Activated T-cell treated with anti-CD3 and anti-CD28 coated beads for 4 hours (primary cell): ENCODE data around the gene DNAH10.

ENCODE experiments used
- DNase-seq: peaks from one replicate; pipeline ENCODE4 v3.0.0-alpha.2; 2020

The DNAH10 gene

GRCh38 chr12:123801573-123802178 lies 39.6 kb downstream of the DNAH10 start:
- DNase-seq, result no peak

- no peak for DNase-seq
These were observed 43.1 kb downstream of the DNAH10 start for GRCh38 chr12:123805173-123805572.

GRCh38 chr12:123807002-123807401 lies 44.9 kb downstream of the DNAH10 start:
- DNase-seq, result no peak

GRCh38 chr12:123807670-123808069 lies 45.6 kb downstream of the DNAH10 start:
- no peak for DNase-seq

GRCh38 chr12:123808167-123808566 lies 46.1 kb downstream of the DNAH10 start:
- DNase-seq, result no peak

DNA sequence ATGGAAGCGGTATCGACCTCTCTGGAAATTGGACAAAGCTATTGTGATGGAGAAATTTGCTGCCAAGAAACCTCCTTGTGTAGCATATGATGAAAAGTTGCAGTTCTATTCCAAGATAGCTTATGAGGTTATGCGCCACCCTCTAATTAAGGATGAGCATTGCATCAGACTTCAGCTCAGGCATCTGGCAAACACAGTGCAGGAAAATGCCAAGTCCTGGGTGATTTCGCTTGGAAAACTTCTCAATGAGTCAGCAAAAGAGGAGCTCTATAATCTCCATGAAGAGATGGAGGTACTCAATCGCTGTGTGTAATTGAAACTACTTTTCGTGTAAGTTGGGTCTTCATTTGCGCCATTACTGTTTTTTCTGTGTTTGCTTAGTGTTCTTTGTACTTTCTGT lies 51.2 kb downstream of the DNAH10 start:
- DNase-seq, result no peak

- no peak for DNase-seq
These were observed 53.9 kb downstream of the DNAH10 start for GRCh38 chr12:123815968-123816367.

DNA sequence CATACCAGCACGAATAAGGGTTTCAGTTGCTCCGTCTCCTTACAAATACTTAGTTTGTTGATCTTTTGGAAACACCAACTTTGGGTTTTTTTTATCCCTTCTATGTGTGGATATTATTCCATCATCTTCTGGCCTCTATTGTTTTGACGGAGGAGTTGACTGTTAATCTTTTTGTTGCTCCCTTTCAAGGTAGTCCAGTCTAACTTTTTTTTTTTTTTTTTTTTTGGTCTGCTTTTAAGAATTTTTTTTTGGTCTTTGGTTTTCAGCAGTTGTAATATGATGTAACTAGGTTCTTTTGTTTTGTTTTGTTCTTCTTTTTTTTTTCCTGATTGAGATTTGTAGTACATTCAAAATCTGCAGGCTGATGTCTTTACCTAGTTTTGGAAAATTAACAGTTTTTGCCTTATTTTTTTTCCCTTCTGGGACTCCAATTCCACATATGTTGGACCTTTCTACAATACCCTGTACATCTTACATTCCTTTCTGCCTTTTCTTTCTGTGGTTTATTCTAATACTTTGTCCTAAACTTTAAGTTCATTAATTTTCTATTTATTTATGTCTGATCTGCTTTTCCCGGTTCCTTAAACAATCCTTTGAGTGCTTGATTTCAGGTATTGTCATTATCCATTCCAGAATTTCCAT lies 54.9 kb downstream of the DNAH10 start:
- no peak for DNase-seq

- no peak for DNase-seq
These were observed 60.7 kb downstream of the DNAH10 start for GRCh38 chr12:123822804-123823203.

DNA sequence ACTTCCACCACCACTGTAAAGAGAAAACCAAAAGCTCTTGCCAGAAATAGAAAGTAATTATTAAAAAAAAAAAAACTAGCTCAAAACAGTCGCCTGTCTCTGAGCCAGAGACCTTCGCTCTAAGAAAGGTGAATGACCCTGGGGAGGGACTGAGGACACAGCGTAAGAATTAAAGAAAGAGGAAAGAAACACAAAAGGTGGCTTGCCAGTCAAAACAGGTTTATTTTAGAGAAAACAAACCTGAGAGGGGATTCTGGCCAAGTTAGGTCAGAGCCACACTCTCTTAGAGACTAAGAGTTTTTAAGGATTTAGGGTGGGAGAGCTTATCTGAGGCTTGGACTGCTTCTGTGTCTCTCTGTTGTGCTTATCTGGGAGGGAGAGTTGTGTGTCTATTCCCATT lies 66.0 kb downstream of the DNAH10 start:
- DNase-seq, result no peak

DNA sequence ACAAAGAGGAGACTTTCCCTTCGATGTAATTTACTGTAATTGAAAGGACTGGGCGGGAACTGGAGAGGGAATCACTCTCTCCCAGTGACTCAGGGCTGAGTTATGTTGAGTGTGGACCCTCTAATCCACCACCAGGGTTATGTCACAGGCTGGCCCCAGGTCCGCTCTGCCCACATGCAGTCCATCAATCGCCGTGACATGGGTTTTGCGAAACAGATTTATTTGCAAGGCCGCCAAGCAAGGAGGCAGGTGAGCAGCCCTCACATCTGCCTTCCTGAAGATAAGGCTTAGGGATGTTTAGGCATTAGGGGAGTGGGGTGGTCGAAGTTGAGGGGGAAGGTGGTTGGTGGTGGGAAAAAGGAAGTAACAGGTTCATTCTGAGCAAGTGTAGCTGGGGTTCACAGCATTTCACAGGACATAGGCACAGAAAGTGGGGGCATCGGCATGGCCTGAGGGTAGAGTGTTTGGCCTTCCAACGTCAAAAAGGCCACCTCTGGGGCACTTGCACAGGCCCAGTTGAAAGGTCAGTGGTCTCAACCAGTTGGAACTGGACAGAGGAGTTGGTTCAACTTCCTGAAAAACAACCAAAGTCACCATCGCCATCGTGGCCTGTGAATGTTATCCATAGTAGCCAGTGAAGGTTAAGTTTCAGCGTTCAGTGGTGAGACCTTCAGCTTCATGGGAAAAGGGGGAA lies 66.9 kb downstream of the DNAH10 start:
- no peak for DNase-seq

GRCh38 chr12:123829561-123829960 lies 67.5 kb downstream of the DNAH10 start:
- DNase-seq, result no peak

GRCh38 chr12:123830675-123831074 lies 68.6 kb downstream of the DNAH10 start:
- no peak for DNase-seq

DNA sequence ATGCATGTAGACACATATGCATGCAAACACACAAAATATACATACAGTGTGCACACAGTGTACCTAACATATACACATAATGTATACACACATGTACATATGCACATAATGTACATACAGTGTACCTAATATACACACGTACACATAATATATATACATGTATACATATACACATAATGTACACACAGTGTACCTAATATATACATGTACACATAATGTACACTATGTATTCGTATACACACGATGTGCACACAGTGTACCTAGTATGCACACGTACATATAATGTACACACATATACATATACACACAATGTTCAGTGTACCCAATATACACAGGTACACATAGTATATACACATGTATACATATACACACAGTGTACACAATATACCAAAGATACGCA lies 70.0 kb downstream of the DNAH10 start:
- no peak for DNase-seq

GRCh38 chr12:123833830-123834229 lies 71.7 kb downstream of the DNAH10 start:
- DNase-seq, result no peak

DNA sequence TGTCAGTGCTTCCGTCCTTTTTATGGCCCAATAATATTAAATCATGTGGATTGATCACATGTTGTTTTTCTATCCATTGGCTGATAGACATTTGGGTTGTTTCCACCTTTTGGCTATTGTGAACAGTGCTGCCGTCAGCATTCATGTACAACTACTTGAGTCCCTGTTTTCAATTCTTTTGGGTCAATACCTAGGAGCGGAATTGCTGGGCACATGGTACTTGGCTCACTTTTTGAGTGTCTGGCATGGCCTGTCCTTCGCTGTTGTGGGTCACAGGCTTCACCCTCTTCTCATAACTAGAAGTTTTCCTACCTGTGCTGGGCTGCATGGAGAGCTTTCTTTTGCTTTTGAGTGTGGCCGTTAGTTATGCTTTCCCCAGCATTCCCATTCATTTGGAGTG lies 72.7 kb downstream of the DNAH10 start:
- no peak for DNase-seq

DNA sequence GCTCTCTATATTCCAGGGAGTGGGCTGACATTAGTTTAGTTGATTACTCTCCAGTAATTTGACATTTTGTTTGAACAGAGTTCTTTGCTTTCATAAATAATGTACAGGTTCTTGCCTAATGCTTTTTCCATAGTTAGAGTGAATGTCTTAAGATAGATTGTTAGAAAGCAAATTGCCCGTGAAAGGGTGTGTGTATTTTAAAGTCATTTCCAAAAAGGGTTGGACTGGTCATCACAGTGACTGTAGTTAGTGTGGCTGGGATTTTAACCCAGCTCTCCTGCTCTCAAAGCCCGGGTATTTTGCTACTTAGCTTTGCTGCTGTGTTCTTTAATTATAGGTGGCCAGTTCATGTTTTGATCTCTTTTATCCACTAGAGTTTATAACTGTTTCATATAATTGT lies 74.2 kb downstream of the DNAH10 start:
- DNase-seq, result no peak

DNA sequence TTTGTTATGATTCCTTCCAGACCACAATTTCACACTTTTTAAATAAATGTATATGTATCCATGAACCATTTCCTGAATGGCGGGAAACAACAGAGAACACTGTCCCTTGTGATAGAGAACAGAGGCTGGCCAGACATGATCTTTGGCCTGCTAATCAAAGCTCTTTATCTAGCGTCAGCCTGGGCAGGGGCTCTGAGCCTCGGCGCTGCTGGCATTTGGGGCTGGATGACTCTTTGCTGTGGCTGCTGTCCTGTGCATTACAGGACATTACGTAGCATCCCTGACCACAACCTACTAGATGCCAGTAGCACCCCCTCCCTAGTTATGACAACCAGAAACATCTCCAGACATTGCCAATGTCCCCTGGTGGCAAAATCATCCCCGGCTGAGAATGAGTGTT lies 77.7 kb downstream of the DNAH10 start:
- no peak for DNase-seq

- no peak for DNase-seq
These were observed 78.8 kb downstream of the DNAH10 start for GRCh38 chr12:123840765-123841425.

DNA sequence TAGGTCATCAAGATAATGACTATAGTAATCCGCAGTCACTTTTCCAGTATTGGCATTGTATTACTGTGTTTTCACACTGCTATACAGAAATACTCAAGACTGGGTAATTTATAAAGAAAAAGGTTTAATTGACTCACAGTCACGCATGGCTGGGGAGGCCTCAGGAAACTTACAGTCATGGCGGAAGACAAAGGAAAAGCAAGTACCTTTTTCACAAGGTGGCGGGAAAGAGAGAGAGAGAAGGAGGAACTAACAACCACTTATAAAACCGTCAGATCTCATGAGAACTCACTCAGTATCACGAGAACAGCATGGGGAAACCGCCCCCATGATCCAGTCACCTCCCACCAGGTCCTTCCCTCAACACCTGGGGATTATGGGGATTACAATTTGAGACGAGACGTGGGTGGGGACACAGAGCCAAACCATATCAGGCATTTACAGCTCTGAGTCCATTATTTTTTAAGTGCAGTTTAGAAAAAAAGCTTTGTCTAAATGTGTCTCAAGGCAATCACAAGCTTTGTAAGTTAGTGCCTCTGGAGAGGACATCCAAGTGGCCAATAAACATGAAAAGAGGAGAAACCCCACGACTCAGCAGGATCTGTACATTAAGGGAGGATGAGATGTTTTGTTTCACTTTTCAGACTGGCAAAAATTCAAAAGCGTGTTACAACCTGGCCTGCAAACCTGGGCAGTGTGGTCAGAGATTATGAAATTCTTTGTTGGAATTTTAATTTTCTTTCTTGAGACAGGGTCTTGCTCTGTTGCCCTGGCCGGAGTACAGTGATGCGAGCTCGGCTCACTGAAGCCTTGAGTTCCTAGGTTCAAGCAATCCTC lies 82.0 kb downstream of the DNAH10 start:
- no peak for DNase-seq

GRCh38 chr12:123845881-123846280 lies 83.8 kb downstream of the DNAH10 start:
- no peak for DNase-seq

GRCh38 chr12:123846340-123846739 lies 84.2 kb downstream of the DNAH10 start:
- DNase-seq, result no peak

DNA sequence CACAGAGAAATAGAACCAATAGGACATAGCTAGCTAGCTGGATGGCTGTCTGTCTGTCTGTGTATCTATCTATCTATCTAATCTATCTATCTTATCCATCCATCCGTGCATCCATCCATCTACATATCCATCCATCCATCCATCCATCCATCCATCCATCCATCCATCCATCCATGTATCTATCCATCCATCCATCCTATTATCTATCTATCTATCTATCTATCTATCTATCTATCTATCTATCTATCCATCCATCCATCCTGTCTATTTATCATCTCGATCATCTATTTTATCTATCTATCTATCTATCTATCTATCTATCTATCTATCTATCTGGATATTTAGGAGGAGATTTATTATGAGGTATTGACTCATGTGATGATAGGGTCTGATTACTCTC lies 84.9 kb downstream of the DNAH10 start:
- DNase-seq, result no peak
